ENCODE results near the gene ARVCF.

- no peak for TF ChIP-seq CTCF (conservative IDR thresholded peaks at IDR 0.05 in 1 of 2, IDR thresholded peaks at IDR 0.05 in 1 of 2; ENCODE audit: extremely low read depth in 1 of 2, insufficient read depth in 1 of 2, low read depth in 1 of 2, low read length in 2 of 2)
- no peak for TF ChIP-seq EZH2 (IDR thresholded peaks at IDR 0.05; ENCODE audit: borderline replicate concordance, low read length)
Observed at GRCh38 chr22:20052309-20053259, 36.0 kb upstream of the ARVCF start.

Data from mammary epithelial cell (primary cell).